Stimulated activated naive B cell treated with anti-CD40 and anti-IgM and Interleukin-4, amounts not matched to agents 10 μg/mL and 1 μg/mL and 100 μg/mL, for 72 hours (primary cell): ENCODE measurements around the gene MYL2.
A peak's percentile ranks its signal among the peaks of the same experiment; 100 is the strongest.

ENCODE experiments used
- ATAC-seq, 2 donors: fragments of 150-1000 bp; cut with Tn5 transposase; replicated peaks; 2 replicates each; pipeline ENCODE4 v1.10.0; 2021; ENCODE audit warnings: moderate library complexity in 1 of 2
- DNase-seq: peaks from one replicate; pipeline ENCODE4 v3.0.0; 2021
- H3K27ac Mint-ChIP-seq: one replicate; pipeline ENCODE4 v1.8.0; 2022; ENCODE audit warnings: mild to moderate bottlenecking, mixed read lengths
- H3K27me3 Mint-ChIP-seq, 2 donors: one replicate each; pipeline ENCODE4 v1.8.0; 2022; ENCODE audit warnings: mixed read lengths in 2 of 2
- H3K36me3 Mint-ChIP-seq, 2 donors: one replicate each; pipeline ENCODE4 v1.8.0; 2022; ENCODE audit warnings: mixed read lengths in 2 of 2, mild to moderate bottlenecking in 1 of 2
- H3K4me1 Mint-ChIP-seq, 2 donors: one replicate each; pipeline ENCODE4 v1.8.0; 2022; ENCODE audit warnings: mixed read lengths in 2 of 2, mild to moderate bottlenecking in 1 of 2
- H3K4me3 Mint-ChIP-seq, 2 donors: one replicate each; pipeline ENCODE4 v1.8.0; 2022; ENCODE audit warnings: mild to moderate bottlenecking in 2 of 2, mixed read lengths in 2 of 2, moderate library complexity in 1 of 2
- H3K9me3 Mint-ChIP-seq, 2 donors: one replicate each; pipeline ENCODE4 v1.8.0; 2022; ENCODE audit warnings: mixed read lengths in 2 of 2, mild to moderate bottlenecking in 1 of 2

The MYL2 gene

DNA sequence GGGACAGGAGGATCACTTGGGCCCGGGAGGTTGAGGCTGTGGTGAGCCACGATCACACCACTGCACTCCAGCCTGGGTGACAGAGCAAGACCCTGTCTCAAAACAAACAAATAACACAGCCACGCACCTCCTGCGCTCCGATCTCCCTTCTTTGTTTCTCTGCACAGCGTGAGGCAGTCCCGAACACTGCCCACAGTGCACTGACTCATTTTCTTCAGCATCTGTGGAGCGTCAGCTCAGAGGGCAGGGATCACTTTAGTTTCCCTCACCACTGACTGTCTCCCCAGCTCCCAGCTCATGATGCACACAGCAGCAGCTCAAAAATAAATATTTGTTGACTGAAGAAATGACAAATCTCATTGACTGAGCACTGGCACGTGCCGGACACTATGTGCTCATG, 883 bp upstream of the MYL2 start:
- ATAC-seq (no peak), DNase-seq (no peak)
- H3K27ac Mint-ChIP-seq = no peak overlapping the region
- peaks cover 3% of the 10 kb centered on the region in 2 donors for H3K4me1 Mint-ChIP-seq
- no peaks in the 10 kb centered on the region for H3K36me3 Mint-ChIP-seq
- no peak overlapping the region for H3K4me3 Mint-ChIP-seq
- no peaks in the 10 kb centered on the region for H3K9me3 Mint-ChIP-seq
- peaks cover 0 to 11% of the 10 kb centered on the region in 2 donors for H3K27me3 Mint-ChIP-seq

DNA sequence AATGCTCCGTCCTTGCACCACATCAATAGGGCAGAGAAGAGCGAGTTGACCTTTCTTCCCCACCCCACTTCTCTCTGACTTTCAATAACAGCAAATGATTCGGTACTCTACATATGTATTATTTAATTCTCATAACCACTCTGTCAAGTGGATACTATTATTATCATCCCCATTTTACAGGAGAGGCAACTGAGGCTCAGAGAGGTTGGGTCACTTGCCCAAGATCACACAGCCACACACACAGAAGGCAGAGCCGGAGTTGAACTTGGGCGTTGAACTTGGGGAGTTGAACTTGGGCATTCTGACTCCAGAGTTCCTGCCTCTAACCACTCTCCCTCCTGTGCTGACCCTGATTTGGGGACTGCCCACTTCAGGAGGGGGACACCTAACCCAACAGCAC, 659 bp downstream of the MYL2 start:
- DNase-seq (no peak), ATAC-seq (no peak)
- Mint-ChIP-seq H3K27me3 (peaks cover 0 to 7% of the 10 kb centered on the region in 2 donors), H3K9me3 (no peaks in the 10 kb centered on the region), H3K4me3 (no peak overlapping the region), H3K27ac (no peak overlapping the region), H3K36me3 (no peaks in the 10 kb centered on the region), H3K4me1 (peaks cover 7 to 9% of the 10 kb centered on the region in 2 donors)

- ATAC-seq (no peak), DNase-seq (no peak)
- Mint-ChIP-seq H3K36me3 (no peaks in the 10 kb centered on the region), H3K9me3 (no peaks in the 10 kb centered on the region), H3K4me3 (no peak overlapping the region), H3K27ac (peak overlapping the region; percentile 33), H3K4me1 (peaks cover 18 to 24% of the 10 kb centered on the region in 2 donors), H3K27me3 (peaks cover 0 to 7% of the 10 kb centered on the region in 2 donors)
Observed at GRCh38 chr12:110917961-110918360, 2.4 kb downstream of the MYL2 start.

GRCh38 chr12:110917467-110917866, 2.9 kb downstream of the MYL2 start:
- peaks cover 21 to 29% of the 10 kb centered on the region in 2 donors for H3K4me1 Mint-ChIP-seq
- H3K27ac Mint-ChIP-seq = no peak overlapping the region
- H3K4me3 Mint-ChIP-seq = no peak overlapping the region
- no peaks in the 10 kb centered on the region for H3K36me3 Mint-ChIP-seq
- no peaks in the 10 kb centered on the region for H3K9me3 Mint-ChIP-seq
- ATAC-seq = no peak
- peaks cover 0 to 5% of the 10 kb centered on the region in 2 donors for H3K27me3 Mint-ChIP-seq
- DNase-seq = no peak

- DNase-seq (no peak), ATAC-seq (no peak)
- Mint-ChIP-seq H3K27me3 (peaks cover 0 to 2% of the 10 kb centered on the region in 2 donors), H3K4me1 (peaks cover 26 to 40% of the 10 kb centered on the region in 2 donors), H3K9me3 (no peaks in the 10 kb centered on the region), H3K27ac (no peak overlapping the region), H3K36me3 (no peaks in the 10 kb centered on the region), H3K4me3 (no peak overlapping the region)
Observed at GRCh38 chr12:110916295-110916875, 4.0 kb downstream of the MYL2 start.

DNA sequence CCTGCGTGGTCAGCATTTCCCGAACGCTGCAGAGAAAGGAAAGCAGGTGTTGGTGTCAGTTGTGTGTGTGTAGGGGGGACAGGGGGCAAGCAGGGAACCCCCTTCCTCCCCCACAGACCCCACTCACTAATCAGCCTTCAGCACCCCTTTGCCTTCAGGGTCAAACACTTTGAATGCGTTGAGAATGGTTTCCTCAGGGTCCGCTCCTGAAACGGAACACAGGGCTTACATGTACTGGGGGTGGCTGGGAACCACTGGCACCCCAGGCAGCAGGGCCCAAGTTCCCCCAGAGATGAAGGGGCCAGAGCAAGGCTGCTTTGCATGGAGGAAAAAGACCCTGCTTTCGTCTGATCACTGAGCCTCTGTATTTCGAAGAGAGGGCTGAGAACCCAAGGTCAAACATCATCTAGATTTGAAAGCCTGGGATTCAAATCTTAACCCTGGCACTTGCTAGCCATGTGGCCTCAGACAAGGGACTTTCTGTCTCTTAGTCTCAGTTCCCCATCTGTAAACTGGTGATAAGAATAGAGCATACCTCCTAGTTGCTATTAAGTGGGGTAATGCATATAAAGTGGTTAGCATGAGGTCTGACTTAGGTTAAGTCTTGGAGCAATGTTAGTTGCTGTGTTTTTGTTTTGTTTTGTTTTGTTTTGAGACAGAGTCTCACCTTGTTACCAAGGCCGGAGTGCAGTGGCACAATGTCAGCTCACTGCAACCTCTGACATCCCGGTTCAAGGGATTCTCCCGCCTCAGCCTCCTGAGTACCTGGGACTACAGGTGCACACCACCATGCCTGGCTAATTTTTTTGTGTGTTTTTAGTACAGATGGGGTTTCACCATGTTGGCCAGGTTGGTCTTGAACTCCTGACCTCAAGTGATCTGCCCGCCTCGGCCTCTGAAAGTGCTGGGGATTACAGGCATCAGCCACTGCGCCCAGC, 7.0 kb downstream of the MYL2 start:
- peaks cover 0 to 3% of the 10 kb centered on the region in 2 donors for H3K9me3 Mint-ChIP-seq
- H3K27me3 Mint-ChIP-seq = no peaks in the 10 kb centered on the region
- H3K36me3 Mint-ChIP-seq = no peaks in the 10 kb centered on the region
- DNase-seq (peak; percentile 51), ATAC-seq (peak; percentile 98 to 99)
- peak overlapping the region; percentile 93 for H3K27ac Mint-ChIP-seq
- H3K4me3 Mint-ChIP-seq = peak overlapping the region; percentile 33 to 58
- peaks cover 26 to 58% of the 10 kb centered on the region in 2 donors for H3K4me1 Mint-ChIP-seq

DNA sequence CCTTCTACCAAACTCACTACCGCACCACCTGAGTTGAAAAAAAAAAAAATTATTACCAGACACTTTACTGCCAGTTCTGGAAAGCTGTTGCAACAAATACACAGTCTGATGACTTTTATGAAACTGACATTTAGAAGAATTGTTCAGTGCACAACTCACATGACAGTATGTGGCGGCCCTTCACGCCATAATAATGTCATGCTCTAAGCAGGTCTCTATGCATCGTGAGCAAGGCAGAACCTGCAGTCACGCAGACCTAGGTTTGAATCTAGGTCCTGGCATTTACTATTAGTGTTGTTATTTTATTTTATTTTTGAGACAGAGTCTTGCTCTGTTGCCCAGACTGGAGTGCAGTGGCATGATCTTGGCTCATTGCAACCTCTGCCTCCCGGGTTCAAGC, 8.1 kb downstream of the MYL2 start:
- H3K36me3 Mint-ChIP-seq = no peaks in the 10 kb centered on the region
- H3K4me3 Mint-ChIP-seq = peak overlapping the region in 1 of 2 donors; percentile 21
- ATAC-seq (peak; percentile 43 to 61), DNase-seq (peak; percentile 26)
- peaks cover 0 to 3% of the 10 kb centered on the region in 2 donors for H3K9me3 Mint-ChIP-seq
- peaks cover 33 to 70% of the 10 kb centered on the region in 2 donors for H3K4me1 Mint-ChIP-seq
- peak overlapping the region; percentile 93 for H3K27ac Mint-ChIP-seq
- no peaks in the 10 kb centered on the region for H3K27me3 Mint-ChIP-seq

DNA sequence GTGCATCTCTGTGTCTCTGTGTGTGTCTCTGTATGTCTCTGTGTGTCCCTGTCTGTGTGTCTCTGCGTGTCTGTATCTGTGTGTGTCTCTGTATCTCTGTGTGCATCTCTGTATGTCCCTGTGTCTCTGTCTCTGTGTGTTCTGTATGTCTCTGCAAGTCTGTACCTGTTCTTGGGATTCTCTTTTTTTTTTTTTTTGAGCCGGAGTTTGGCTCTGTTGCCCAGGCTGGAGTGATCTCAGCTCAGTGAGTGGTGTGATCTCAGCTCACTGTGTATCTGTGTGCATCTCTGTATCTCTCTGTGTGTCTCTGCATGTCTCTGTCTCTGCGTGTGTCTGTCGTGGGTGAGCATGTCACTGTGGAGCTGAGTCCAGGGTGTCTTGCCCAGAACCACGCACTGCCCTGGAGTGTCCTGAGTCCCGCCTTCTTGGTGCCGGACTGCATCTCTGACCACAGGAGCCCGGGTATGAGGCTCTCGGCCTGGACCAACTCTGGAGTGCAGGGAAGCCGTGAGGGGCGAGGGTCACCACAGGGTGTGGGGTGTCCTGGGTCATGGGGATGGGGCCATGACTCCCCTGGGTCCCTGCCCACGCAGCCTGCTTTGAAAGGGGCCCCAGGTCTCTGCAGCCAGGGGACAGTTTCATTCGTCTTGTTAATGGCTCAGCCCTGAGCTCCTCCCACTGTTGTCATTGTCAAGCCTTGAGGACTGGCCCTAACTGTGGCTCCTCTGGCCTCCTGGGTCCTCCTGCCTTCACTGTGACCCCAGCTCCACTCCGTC, 11.8 kb downstream of the MYL2 start:
- no peaks in the 10 kb centered on the region for H3K27me3 Mint-ChIP-seq
- H3K4me1 Mint-ChIP-seq = peaks cover 24 to 66% of the 10 kb centered on the region in 2 donors
- no peaks in the 10 kb centered on the region for H3K36me3 Mint-ChIP-seq
- no peak for DNase-seq
- no peak overlapping the region for H3K4me3 Mint-ChIP-seq
- no peak overlapping the region for H3K27ac Mint-ChIP-seq
- no peak for ATAC-seq
- H3K9me3 Mint-ChIP-seq = peaks cover 0 to 3% of the 10 kb centered on the region in 2 donors

DNA sequence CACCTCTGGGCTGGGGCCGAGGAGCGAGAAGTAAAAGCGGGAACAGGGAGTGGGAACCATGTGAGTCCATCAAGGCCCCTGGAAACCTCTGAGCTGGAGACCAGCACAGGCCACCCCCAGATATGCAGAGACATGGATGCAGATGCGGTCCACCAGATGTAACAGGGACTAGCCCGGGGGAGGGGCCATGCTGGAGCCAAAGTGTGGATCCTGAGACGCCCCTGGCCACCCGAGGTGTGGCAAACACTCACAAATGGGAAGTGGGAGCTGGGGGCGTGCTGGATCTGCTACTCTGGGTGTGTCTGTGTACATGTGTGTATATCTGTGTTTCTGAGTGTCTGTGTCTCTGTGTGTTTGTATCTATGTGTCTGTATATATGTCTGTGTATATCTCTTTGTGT, 12.8 kb downstream of the MYL2 start:
- H3K4me1 Mint-ChIP-seq = peaks cover 17 to 56% of the 10 kb centered on the region in 2 donors
- no peak overlapping the region for H3K4me3 Mint-ChIP-seq
- no peak overlapping the region for H3K27ac Mint-ChIP-seq
- no peak for DNase-seq
- ATAC-seq = no peak
- H3K9me3 Mint-ChIP-seq = peaks cover 0 to 3% of the 10 kb centered on the region in 2 donors
- no peaks in the 10 kb centered on the region for H3K36me3 Mint-ChIP-seq
- no peaks in the 10 kb centered on the region for H3K27me3 Mint-ChIP-seq

- ATAC-seq (peak; percentile 18 to 20), DNase-seq (no peak)
- peaks cover 14 to 50% of the 10 kb centered on the region in 2 donors for H3K4me1 Mint-ChIP-seq
- H3K9me3 Mint-ChIP-seq = peaks cover 0 to 3% of the 10 kb centered on the region in 2 donors
- no peak overlapping the region for H3K4me3 Mint-ChIP-seq
- H3K27ac Mint-ChIP-seq = no peak overlapping the region
- H3K36me3 Mint-ChIP-seq = no peaks in the 10 kb centered on the region
- H3K27me3 Mint-ChIP-seq = no peaks in the 10 kb centered on the region
Observed at GRCh38 chr12:110906985-110907384, 13.4 kb downstream of the MYL2 start.

- peaks cover 12 to 45% of the 10 kb centered on the region in 2 donors for H3K4me1 Mint-ChIP-seq
- no peaks in the 10 kb centered on the region for H3K36me3 Mint-ChIP-seq
- H3K4me3 Mint-ChIP-seq = no peak overlapping the region
- no peaks in the 10 kb centered on the region for H3K27me3 Mint-ChIP-seq
- no peak overlapping the region for H3K27ac Mint-ChIP-seq
- H3K9me3 Mint-ChIP-seq = peaks cover 0 to 3% of the 10 kb centered on the region in 2 donors
- no peak for DNase-seq
- ATAC-seq = peak; percentile 52 to 68
Observed at GRCh38 chr12:110906516-110906915, 13.9 kb downstream of the MYL2 start.

DNA sequence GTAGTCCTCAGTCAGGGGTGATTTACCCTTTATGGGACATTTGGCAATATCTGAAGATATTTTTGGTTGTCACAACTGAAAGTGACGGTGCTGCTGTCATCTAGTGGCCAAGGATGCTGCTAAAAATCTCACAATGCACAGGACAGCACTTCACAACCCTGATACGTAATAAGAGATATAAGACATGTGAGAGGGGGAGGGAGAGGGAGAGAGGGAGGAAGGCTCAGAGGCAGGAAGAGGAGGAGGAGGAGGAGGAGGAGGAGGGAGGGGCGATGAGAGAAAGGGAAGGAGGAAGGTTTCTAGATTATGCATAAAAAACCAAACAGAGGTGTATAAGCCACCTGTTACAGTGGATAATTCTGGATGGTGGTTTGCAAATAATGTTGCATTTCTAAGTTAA, 14.3 kb downstream of the MYL2 start:
- H3K27me3 Mint-ChIP-seq = no peaks in the 10 kb centered on the region
- H3K4me1 Mint-ChIP-seq = peaks cover 12 to 41% of the 10 kb centered on the region in 2 donors
- peak; percentile 49 to 60 for ATAC-seq
- H3K4me3 Mint-ChIP-seq = peak overlapping the region in 1 of 2 donors; percentile 10
- peaks cover 0 to 3% of the 10 kb centered on the region in 2 donors for H3K9me3 Mint-ChIP-seq
- DNase-seq = no peak
- H3K27ac Mint-ChIP-seq = no peak overlapping the region
- no peaks in the 10 kb centered on the region for H3K36me3 Mint-ChIP-seq

- no peaks in the 10 kb centered on the region for H3K27me3 Mint-ChIP-seq
- H3K4me1 Mint-ChIP-seq = peaks cover 12 to 26% of the 10 kb centered on the region in 2 donors
- H3K36me3 Mint-ChIP-seq = no peaks in the 10 kb centered on the region
- H3K27ac Mint-ChIP-seq = no peak overlapping the region
- DNase-seq = no peak
- H3K4me3 Mint-ChIP-seq = no peak overlapping the region
- no peak for ATAC-seq
- H3K9me3 Mint-ChIP-seq = no peaks in the 10 kb centered on the region
Observed at GRCh38 chr12:110903511-110903910, 16.9 kb downstream of the MYL2 start.

DNA sequence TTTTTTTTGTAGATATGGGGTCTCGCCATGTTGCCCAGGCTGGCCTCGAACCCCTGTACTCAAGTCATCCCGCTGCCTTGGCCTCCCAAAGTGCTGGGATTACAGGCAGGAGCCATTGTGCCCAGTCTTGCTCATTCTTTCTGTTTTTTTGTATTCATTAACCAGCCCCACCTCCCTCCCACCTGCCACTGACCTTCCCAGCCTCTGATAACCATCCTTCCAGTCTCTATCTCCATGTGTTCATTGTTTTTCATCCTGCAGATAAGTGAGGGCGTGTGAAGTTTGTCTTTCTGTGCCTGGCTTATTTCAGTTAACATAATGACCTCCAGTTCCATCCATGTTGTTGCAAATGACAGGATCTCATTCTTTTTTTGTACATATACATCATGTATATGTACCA, 19.0 kb downstream of the MYL2 start:
- ATAC-seq (no peak), DNase-seq (no peak)
- Mint-ChIP-seq H3K4me3 (no peak overlapping the region), H3K27ac (no peak overlapping the region), H3K36me3 (no peaks in the 10 kb centered on the region), H3K4me1 (peaks cover 3 to 5% of the 10 kb centered on the region in 2 donors), H3K27me3 (no peaks in the 10 kb centered on the region), H3K9me3 (no peaks in the 10 kb centered on the region)
